Measurements from ENCODE around the gene SMAD3.
A peak's percentile ranks its signal among the peaks of the same experiment; 100 is the strongest.
"Not testable (repeated sequence)": the region's sequence is repeated elsewhere in the genome, so short reads cannot be mapped to it uniquely, and the experiment has no call there.

Gene SMAD3

GRCh38 chr15:67065531-67066005 is at the start of gene SMAD3:
Gene SMAD3 (plus strand): TSS chr15:67065602. CDS start chr15:67066155, 553 bp downstream.
- H3K27me3 ChIP-seq (ENCODE audit: low read depth, low read length), result no peaks in the 10 kb centered on the region
- H3K36me3 ChIP-seq (ENCODE audit: control insufficient read depth in 1 of 2, insufficient read depth in 2 of 2, low read length in 2 of 2), result no peaks in the 10 kb centered on the region
- no peaks in the 10 kb centered on the region for H3K9me3 ChIP-seq (ENCODE audit: control insufficient read depth in 1 of 2, low read length in 2 of 2)
- peaks cover 22 to 28% of the 10 kb centered on the region in 2 donors for H3K4me1 ChIP-seq (ENCODE audit: control insufficient read depth in 1 of 2, insufficient read depth in 2 of 2, low read length in 2 of 2)
- peak within 1 kb of the TSS; percentile 87 for H3K27ac ChIP-seq (ENCODE audit: low read length)
- peak within 1 kb of the TSS; percentile 86 to 95 for H3K4me3 ChIP-seq (ENCODE audit: low read depth in 1 of 2, low read length in 2 of 2)

- H3K4me1 ChIP-seq (ENCODE audit: control insufficient read depth in 1 of 2, insufficient read depth in 2 of 2, low read length in 2 of 2), result no peaks in the 10 kb centered on the region
- H3K36me3 ChIP-seq (ENCODE audit: control insufficient read depth in 1 of 2, insufficient read depth in 2 of 2, low read length in 2 of 2), result no peaks in the 10 kb centered on the region
- H3K9me3 ChIP-seq (ENCODE audit: control insufficient read depth in 1 of 2, low read length in 2 of 2), result no peaks in the 10 kb centered on the region
- no peaks in the 10 kb centered on the region for H3K27me3 ChIP-seq (ENCODE audit: low read depth, low read length)
- no peak overlapping the region for H3K27ac ChIP-seq (ENCODE audit: low read length)
- no peak overlapping the region for H3K4me3 ChIP-seq (ENCODE audit: low read depth in 1 of 2, low read length in 2 of 2)
These were observed 48.1 kb upstream of the SMAD3 start for GRCh38 chr15:67017311-67017710.

DNA sequence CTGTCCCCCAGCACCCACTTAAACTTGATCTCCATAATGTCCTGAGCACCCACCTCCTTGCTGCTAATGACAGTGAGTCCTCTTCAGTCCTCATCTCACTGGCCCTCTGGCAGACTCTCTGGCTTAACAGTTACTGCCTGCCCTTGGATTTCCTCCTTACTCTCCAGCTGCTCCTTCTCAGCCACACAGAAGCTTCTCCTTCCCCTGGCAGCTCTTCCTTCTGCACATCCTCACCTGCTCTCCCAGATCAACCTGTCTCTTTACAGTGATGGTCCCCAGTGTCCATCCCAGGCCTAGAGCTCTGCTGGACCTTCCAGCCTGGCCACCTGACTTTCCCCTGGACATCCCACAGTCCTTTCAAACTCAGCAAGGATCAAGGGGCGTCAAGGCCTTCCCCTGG is 47.4 kb upstream of the SMAD3 start:
- Histone ChIP-seq H3K4me1 (ENCODE audit: control insufficient read depth in 1 of 2, insufficient read depth in 2 of 2, low read length in 2 of 2) (no peaks in the 10 kb centered on the region), H3K36me3 (ENCODE audit: control insufficient read depth in 1 of 2, insufficient read depth in 2 of 2, low read length in 2 of 2) (no peaks in the 10 kb centered on the region), H3K4me3 (ENCODE audit: low read depth in 1 of 2, low read length in 2 of 2) (no peak overlapping the region), H3K9me3 (ENCODE audit: control insufficient read depth in 1 of 2, low read length in 2 of 2) (no peaks in the 10 kb centered on the region), H3K27me3 (ENCODE audit: low read depth, low read length) (no peaks in the 10 kb centered on the region), H3K27ac (ENCODE audit: low read length) (no peak overlapping the region)

DNA sequence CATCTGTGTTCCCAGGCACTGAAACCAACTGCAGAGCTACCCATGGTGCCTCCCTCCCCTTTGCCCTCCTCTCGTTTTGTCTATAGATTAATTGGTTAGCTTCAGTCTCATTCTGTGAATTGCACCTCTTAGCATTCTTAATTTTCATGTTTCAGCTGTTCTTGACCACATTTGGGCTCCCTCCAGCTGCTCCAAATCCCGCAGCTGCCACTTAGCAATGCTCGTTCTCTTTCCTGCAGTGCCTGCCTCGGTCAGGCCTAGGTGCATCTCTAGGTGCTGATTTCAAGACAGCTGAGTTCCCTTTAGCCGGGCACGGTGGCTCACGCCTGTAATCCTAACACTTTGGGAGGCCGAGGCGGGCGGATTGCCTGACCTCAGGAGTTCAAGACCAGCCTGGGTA is 47.0 kb upstream of the SMAD3 start:
- no peak overlapping the region for H3K4me3 ChIP-seq (ENCODE audit: low read depth in 1 of 2, low read length in 2 of 2)
- no peaks in the 10 kb centered on the region for H3K27me3 ChIP-seq (ENCODE audit: low read depth, low read length)
- H3K9me3 ChIP-seq (ENCODE audit: control insufficient read depth in 1 of 2, low read length in 2 of 2), result no peaks in the 10 kb centered on the region
- peaks cover 0 to under 1% of the 10 kb centered on the region in 2 donors for H3K4me1 ChIP-seq (ENCODE audit: control insufficient read depth in 1 of 2, insufficient read depth in 2 of 2, low read length in 2 of 2)
- no peak overlapping the region for H3K27ac ChIP-seq (ENCODE audit: low read length)
- no peaks in the 10 kb centered on the region for H3K36me3 ChIP-seq (ENCODE audit: control insufficient read depth in 1 of 2, insufficient read depth in 2 of 2, low read length in 2 of 2)

DNA sequence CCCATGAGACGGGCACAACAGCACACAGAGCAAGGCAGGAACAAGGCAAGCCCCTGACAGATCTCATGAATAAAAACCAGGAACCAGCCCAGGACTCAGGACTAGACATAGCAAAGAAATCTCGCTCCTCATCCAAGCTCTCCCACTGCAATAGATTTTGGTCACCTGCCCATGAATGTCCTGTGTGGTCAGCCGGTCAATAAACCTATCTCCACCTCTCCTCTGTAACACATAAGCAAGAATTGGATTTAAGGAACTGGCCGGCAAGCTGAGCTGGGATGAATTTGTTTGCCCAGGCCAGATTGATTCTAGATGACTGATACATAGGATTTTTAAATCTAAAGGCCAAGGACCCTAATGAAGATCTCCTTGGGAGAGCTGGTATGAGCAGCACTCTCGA is 46.3 kb upstream of the SMAD3 start:
- H3K4me3 ChIP-seq (ENCODE audit: low read depth in 1 of 2, low read length in 2 of 2), result no peak overlapping the region
- no peaks in the 10 kb centered on the region for H3K27me3 ChIP-seq (ENCODE audit: low read depth, low read length)
- H3K9me3 ChIP-seq (ENCODE audit: control insufficient read depth in 1 of 2, low read length in 2 of 2), result no peaks in the 10 kb centered on the region
- H3K36me3 ChIP-seq (ENCODE audit: control insufficient read depth in 1 of 2, insufficient read depth in 2 of 2, low read length in 2 of 2), result no peaks in the 10 kb centered on the region
- H3K27ac ChIP-seq (ENCODE audit: low read length), result no peak overlapping the region
- peaks cover 4 to 7% of the 10 kb centered on the region in 2 donors for H3K4me1 ChIP-seq (ENCODE audit: control insufficient read depth in 1 of 2, insufficient read depth in 2 of 2, low read length in 2 of 2)

DNA sequence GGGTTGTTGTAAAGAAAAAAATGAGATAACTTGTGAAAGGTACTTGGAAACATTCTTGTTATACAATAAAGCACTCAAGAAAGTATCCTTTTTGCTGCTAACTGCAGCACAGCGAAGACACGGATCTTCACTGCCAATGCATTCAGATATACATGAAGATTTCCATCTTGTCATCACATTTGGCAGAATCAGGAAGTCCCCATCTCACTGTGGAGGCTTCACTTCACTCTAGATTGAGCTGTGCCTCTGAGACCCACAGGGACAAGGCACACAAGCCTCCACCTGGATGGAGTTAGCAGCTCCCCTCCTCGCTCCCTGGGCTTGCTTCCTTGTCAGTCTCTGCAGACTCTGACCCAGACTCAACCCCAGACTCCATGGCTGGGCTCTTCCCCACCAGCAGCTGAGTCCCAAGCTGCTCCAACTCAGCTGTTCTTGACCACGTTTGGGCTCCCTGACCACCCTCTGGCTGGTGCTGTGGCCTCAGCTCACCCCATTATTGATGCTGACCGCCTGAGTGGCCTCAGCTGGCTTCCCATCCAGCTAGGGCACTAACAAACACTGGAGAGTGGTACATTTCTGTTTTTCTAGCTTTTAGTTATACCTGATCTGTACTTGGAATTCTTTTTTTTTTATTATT is 45.4 kb upstream of the SMAD3 start:
- H3K4me1 ChIP-seq (ENCODE audit: control insufficient read depth in 1 of 2, insufficient read depth in 2 of 2, low read length in 2 of 2), result peaks cover 12 to 16% of the 10 kb centered on the region in 2 donors
- no peaks in the 10 kb centered on the region for H3K27me3 ChIP-seq (ENCODE audit: low read depth, low read length)
- H3K4me3 ChIP-seq (ENCODE audit: low read depth in 1 of 2, low read length in 2 of 2), result no peak overlapping the region
- H3K9me3 ChIP-seq (ENCODE audit: control insufficient read depth in 1 of 2, low read length in 2 of 2), result no peaks in the 10 kb centered on the region
- H3K36me3 ChIP-seq (ENCODE audit: control insufficient read depth in 1 of 2, insufficient read depth in 2 of 2, low read length in 2 of 2), result no peaks in the 10 kb centered on the region
- H3K27ac ChIP-seq (ENCODE audit: low read length), result no peak overlapping the region

- H3K36me3 ChIP-seq (ENCODE audit: control insufficient read depth in 1 of 2, insufficient read depth in 2 of 2, low read length in 2 of 2); H3K9me3 ChIP-seq (ENCODE audit: control insufficient read depth in 1 of 2, low read length in 2 of 2); H3K27me3 ChIP-seq (ENCODE audit: low read depth, low read length); H3K4me3 ChIP-seq (ENCODE audit: low read depth in 1 of 2, low read length in 2 of 2); H3K27ac ChIP-seq (ENCODE audit: low read length): not testable (repeated sequence)
- peaks cover 18 to 23% of the 10 kb centered on the region in 2 donors for H3K4me1 ChIP-seq (ENCODE audit: control insufficient read depth in 1 of 2, insufficient read depth in 2 of 2, low read length in 2 of 2)
These were observed 44.7 kb upstream of the SMAD3 start for GRCh38 chr15:67020668-67021067.

- Histone ChIP-seq H3K9me3 (ENCODE audit: control insufficient read depth in 1 of 2, low read length in 2 of 2) (no peaks in the 10 kb centered on the region), H3K4me3 (ENCODE audit: low read depth in 1 of 2, low read length in 2 of 2) (no peak overlapping the region), H3K36me3 (ENCODE audit: control insufficient read depth in 1 of 2, insufficient read depth in 2 of 2, low read length in 2 of 2) (no peaks in the 10 kb centered on the region), H3K4me1 (ENCODE audit: control insufficient read depth in 1 of 2, insufficient read depth in 2 of 2, low read length in 2 of 2) (peaks cover 25 to 31% of the 10 kb centered on the region in 2 donors), H3K27ac (ENCODE audit: low read length) (no peak overlapping the region), H3K27me3 (ENCODE audit: low read depth, low read length) (no peaks in the 10 kb centered on the region)
These were observed 43.9 kb upstream of the SMAD3 start for GRCh38 chr15:67021455-67021854.

DNA sequence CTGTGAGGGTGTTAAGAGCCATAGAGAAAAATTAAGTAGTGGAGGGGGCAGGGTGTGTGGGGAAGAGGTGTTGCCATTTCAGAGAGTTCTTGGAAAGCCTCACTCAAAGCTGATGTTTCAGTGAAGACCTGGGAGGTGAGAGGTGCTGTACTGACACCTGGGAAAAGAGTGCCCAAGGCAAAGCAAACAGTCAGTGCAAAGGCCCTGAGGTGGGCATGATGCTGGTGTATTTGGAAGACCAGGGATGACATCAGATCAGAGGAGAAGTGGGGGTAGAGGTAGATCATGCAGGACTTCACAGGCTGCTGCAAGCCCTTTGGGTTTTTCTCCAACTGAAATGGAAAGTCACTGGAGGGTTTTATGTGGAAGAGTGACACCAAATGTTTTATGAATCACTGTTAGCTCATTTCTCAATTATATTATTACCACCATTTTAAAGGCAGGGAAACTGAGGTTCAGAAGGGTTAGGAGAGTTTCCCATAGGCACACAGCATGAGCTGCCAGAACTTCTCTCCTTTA is 42.8 kb upstream of the SMAD3 start:
- Histone ChIP-seq H3K27me3 (ENCODE audit: low read depth, low read length) (no peaks in the 10 kb centered on the region), H3K36me3 (ENCODE audit: control insufficient read depth in 1 of 2, insufficient read depth in 2 of 2, low read length in 2 of 2) (no peaks in the 10 kb centered on the region), H3K27ac (ENCODE audit: low read length) (no peak overlapping the region), H3K4me3 (ENCODE audit: low read depth in 1 of 2, low read length in 2 of 2) (no peak overlapping the region), H3K4me1 (ENCODE audit: control insufficient read depth in 1 of 2, insufficient read depth in 2 of 2, low read length in 2 of 2) (peaks cover 25 to 36% of the 10 kb centered on the region in 2 donors), H3K9me3 (ENCODE audit: control insufficient read depth in 1 of 2, low read length in 2 of 2) (no peaks in the 10 kb centered on the region)

GRCh38 chr15:67023517-67024313 is 41.7 kb upstream of the SMAD3 start:
- Histone ChIP-seq H3K27me3 (ENCODE audit: low read depth, low read length) (no peaks in the 10 kb centered on the region), H3K27ac (ENCODE audit: low read length) (peak overlapping the region; percentile 53), H3K36me3 (ENCODE audit: control insufficient read depth in 1 of 2, insufficient read depth in 2 of 2, low read length in 2 of 2) (no peaks in the 10 kb centered on the region), H3K4me3 (ENCODE audit: low read depth in 1 of 2, low read length in 2 of 2) (no peak overlapping the region), H3K9me3 (ENCODE audit: control insufficient read depth in 1 of 2, low read length in 2 of 2) (no peaks in the 10 kb centered on the region), H3K4me1 (ENCODE audit: control insufficient read depth in 1 of 2, insufficient read depth in 2 of 2, low read length in 2 of 2) (peaks cover 25 to 36% of the 10 kb centered on the region in 2 donors)

DNA sequence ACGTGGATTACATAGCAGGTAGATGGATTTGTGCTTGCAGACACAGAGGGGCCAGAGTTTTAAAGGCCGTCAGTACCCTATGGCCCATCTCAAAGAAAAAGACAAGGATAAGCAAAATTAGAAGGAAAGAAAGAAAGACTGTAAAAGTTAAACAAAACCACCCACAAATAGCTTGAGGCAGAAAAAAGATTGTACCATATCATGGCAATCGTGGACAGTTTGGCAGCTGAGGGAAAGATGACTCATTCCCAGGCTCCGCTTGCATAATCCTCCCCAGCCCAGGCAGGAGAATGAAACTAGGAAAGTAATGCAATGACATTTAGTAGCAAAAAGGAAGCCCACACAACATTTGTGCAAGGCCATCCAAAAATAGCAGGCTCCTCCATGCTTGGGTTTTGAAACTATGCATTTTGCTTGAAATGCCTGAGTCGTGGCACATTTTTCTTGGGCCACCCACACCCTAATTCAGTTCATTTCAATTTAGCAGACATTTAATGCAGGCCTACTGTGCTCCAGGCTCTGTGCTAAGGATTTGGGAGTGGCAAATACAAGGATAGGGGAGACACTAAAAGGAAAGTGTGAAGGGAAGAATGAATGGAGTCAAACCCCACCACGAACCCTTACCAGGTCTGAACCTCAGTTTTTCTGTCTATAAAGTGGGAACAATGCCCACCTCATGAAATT is 40.9 kb upstream of the SMAD3 start:
- Histone ChIP-seq H3K9me3 (ENCODE audit: control insufficient read depth in 1 of 2, low read length in 2 of 2) (no peaks in the 10 kb centered on the region), H3K27me3 (ENCODE audit: low read depth, low read length) (no peaks in the 10 kb centered on the region), H3K4me3 (ENCODE audit: low read depth in 1 of 2, low read length in 2 of 2) (peak overlapping the region in 1 of 2 donors; percentile 36), H3K27ac (ENCODE audit: low read length) (peak overlapping the region; percentile 72), H3K4me1 (ENCODE audit: control insufficient read depth in 1 of 2, insufficient read depth in 2 of 2, low read length in 2 of 2) (peaks cover 25 to 36% of the 10 kb centered on the region in 2 donors), H3K36me3 (ENCODE audit: control insufficient read depth in 1 of 2, insufficient read depth in 2 of 2, low read length in 2 of 2) (no peaks in the 10 kb centered on the region)
